Astrocyte (in vitro differentiated cells and primary cell): ENCODE measurements around the gene H2BK1. TPM values are rescaled to one million over a fixed set of nuclear protein-coding genes. Genes with fewer than 3 reads are reported as not detected.

Source experiments
- DNase-seq: peaks from one replicate; pipeline ENCODE4 v3.0.0-alpha.2; 2010; ENCODE audit warnings: low read depth
- FAIRE-seq: peaks from 2 replicates; lab custom pipeline; 2011; peaks lifted over from hg19 to GRCh38; lab: Jason Lieb, UNC
- H2AFZ ChIP-seq: 2 replicates; pipeline ENCODE4 v1.6.0; 2012; ENCODE audit warnings: low read depth, low read length, inconsistent platforms
- H3K27ac ChIP-seq: 2 replicates; pipeline ENCODE4 v1.5.1; 2011; ENCODE audit warnings: low read depth, low read length, inconsistent platforms
- H3K27me3 ChIP-seq: 2 replicates; pipeline ENCODE4 v1.6.0; 2011; ENCODE audit warnings: low read length, inconsistent platforms; ENCODE audit not compliant: insufficient read depth
- H3K36me3 ChIP-seq: 2 replicates; pipeline ENCODE4 v1.5.1; 2011; ENCODE audit warnings: low read length, inconsistent platforms; ENCODE audit not compliant: insufficient read depth
- H3K4me1 ChIP-seq: 2 replicates; pipeline ENCODE4 v1.5.1; 2011; ENCODE audit warnings: low read length, inconsistent platforms; ENCODE audit not compliant: insufficient read depth
- H3K4me2 ChIP-seq: 2 replicates; pipeline ENCODE4 v1.6.0; 2012; ENCODE audit warnings: low read length, inconsistent platforms
- H3K4me3 ChIP-seq: 2 replicates; pipeline ENCODE4 v1.5.1; 2011; ENCODE audit warnings: low read depth, mild to moderate bottlenecking, low read length, inconsistent platforms; ENCODE audit not compliant: insufficient read depth
- H3K79me2 ChIP-seq: 2 replicates; pipeline ENCODE4 v1.6.0; 2012; ENCODE audit warnings: mild to moderate bottlenecking, low read length, inconsistent platforms; ENCODE audit not compliant: insufficient read depth
- H3K9ac ChIP-seq: 2 replicates; pipeline ENCODE4 v1.6.0; 2012; ENCODE audit warnings: mild to moderate bottlenecking, low read length, inconsistent platforms
- H3K9me3 ChIP-seq: 2 replicates; pipeline ENCODE4 v1.5.1; 2012; ENCODE audit warnings: low read depth, mild to moderate bottlenecking, low read length, inconsistent platforms; ENCODE audit not compliant: insufficient read depth
- H4K20me1 ChIP-seq: 2 replicates; pipeline ENCODE4 v1.6.0; 2012; ENCODE audit warnings: low read length, inconsistent platforms; ENCODE audit not compliant: insufficient read depth
- H3K27ac Mint-ChIP-seq: one replicate; pipeline ENCODE4 v1.8.0; 2021; ENCODE audit warnings: mild to moderate bottlenecking, mixed read lengths; ENCODE audit not compliant: unreplicated experiment
- H3K27me3 Mint-ChIP-seq: one replicate; pipeline ENCODE4 v1.8.0; 2021; ENCODE audit warnings: low read depth, mixed read lengths; ENCODE audit not compliant: unreplicated experiment
- H3K36me3 Mint-ChIP-seq: one replicate; pipeline ENCODE4 v1.8.0; 2021; ENCODE audit warnings: low read depth, mixed read lengths; ENCODE audit not compliant: unreplicated experiment
- H3K4me1 Mint-ChIP-seq: one replicate; pipeline ENCODE4 v1.8.0; 2021; ENCODE audit warnings: low read depth, mixed read lengths; ENCODE audit not compliant: unreplicated experiment
- H3K4me3 Mint-ChIP-seq: one replicate; pipeline ENCODE4 v1.8.0; 2021; ENCODE audit warnings: mild to moderate bottlenecking, moderate library complexity, mixed read lengths; ENCODE audit not compliant: unreplicated experiment
- H3K9me3 Mint-ChIP-seq: one replicate; pipeline ENCODE4 v1.8.0; 2021; ENCODE audit warnings: mild to moderate bottlenecking, mixed read lengths; ENCODE audit not compliant: unreplicated experiment
- CTCF ChIP-seq: IDR thresholded peaks from 2 replicates; pipeline ENCODE4 v1.5.1; 2011; ENCODE audit warnings: low read depth, mild to moderate bottlenecking, inconsistent platforms, low read length, moderate library complexity; ENCODE audit not compliant: insufficient read depth
- EZH2 ChIP-seq: IDR thresholded peaks from 2 replicates; pipeline ENCODE4 v1.6.1; 2012; ENCODE audit warnings: mild to moderate bottlenecking, low read length, inconsistent platforms; ENCODE audit not compliant: insufficient read depth
- total RNA-seq: library from RNA; stranded (reverse); gene quantifications from 2 replicates; pipeline ENCODE4 v1.2.1, GENCODE V29; 2021

H2BK1 gene
- total RNA-seq, 1 donor from 2014 or later, result not detected

- Mint-ChIP-seq H3K36me3 (peaks cover 5% of the 10 kb centered on the region), H3K4me1 (no peaks in the 10 kb centered on the region), H3K27ac (no peak overlapping the region), H3K27me3 (peaks cover 53% of the 10 kb centered on the region), H3K9me3 (no peaks in the 10 kb centered on the region), H3K4me3 (no peak overlapping the region)
- no peak overlapping the region for H2AFZ ChIP-seq
- no peak overlapping the region for H3K27ac ChIP-seq
- no peaks in the 10 kb centered on the region for H3K4me1 ChIP-seq
- H4K20me1 ChIP-seq, result peaks cover 6% of the 10 kb centered on the region
- H3K9me3 ChIP-seq, result no peaks in the 10 kb centered on the region
- H3K27me3 ChIP-seq, result peaks cover 12% of the 10 kb centered on the region
- DNase-seq (no peak), FAIRE-seq (no peak)
- no peak for TF ChIP-seq EZH2
- TF ChIP-seq CTCF, result no peak
- H3K4me2 ChIP-seq, result no peak overlapping the region
- no peaks in the 10 kb centered on the region for H3K79me2 ChIP-seq
- no peak overlapping the region for H3K9ac ChIP-seq
- H3K36me3 ChIP-seq, result peaks cover 2% of the 10 kb centered on the region
- H3K4me3 ChIP-seq, result no peak overlapping the region
Measured at GRCh38 chr7:151206914-151207313, 3.4 kb downstream of the H2BK1 start.

- TF ChIP-seq CTCF (no peak), EZH2 (no peak)
- no peak for FAIRE-seq
- DNase-seq, result no peak
- H3K9ac ChIP-seq, result no peak overlapping the region
- H3K4me1 Mint-ChIP-seq, result no peaks in the 10 kb centered on the region
- H3K27me3 Mint-ChIP-seq, result peaks cover 62% of the 10 kb centered on the region
- no peak overlapping the region for H3K27ac Mint-ChIP-seq
- H3K27ac ChIP-seq, result no peak overlapping the region
- peaks cover 3% of the 10 kb centered on the region for H3K9me3 Mint-ChIP-seq
- H3K9me3 ChIP-seq, result no peaks in the 10 kb centered on the region
- H3K4me3 ChIP-seq, result no peak overlapping the region
- peaks cover 2% of the 10 kb centered on the region for H4K20me1 ChIP-seq
- no peaks in the 10 kb centered on the region for H3K4me1 ChIP-seq
- no peak overlapping the region for H2AFZ ChIP-seq
- H3K27me3 ChIP-seq, result peaks cover 18% of the 10 kb centered on the region
- peaks cover 1% of the 10 kb centered on the region for H3K36me3 Mint-ChIP-seq
- no peak overlapping the region for H3K4me2 ChIP-seq
- no peak overlapping the region for H3K4me3 Mint-ChIP-seq
- no peaks in the 10 kb centered on the region for H3K36me3 ChIP-seq
- no peaks in the 10 kb centered on the region for H3K79me2 ChIP-seq
Measured at GRCh38 chr7:151205730-151206129, 4.6 kb downstream of the H2BK1 start.

- Histone ChIP-seq H4K20me1 (no peaks in the 10 kb centered on the region), H3K9me3 (no peaks in the 10 kb centered on the region), H3K79me2 (no peaks in the 10 kb centered on the region), H3K4me3 (no peak overlapping the region), H3K36me3 (no peaks in the 10 kb centered on the region), H3K9ac (no peak overlapping the region), H3K4me1 (no peaks in the 10 kb centered on the region), H2AFZ (no peak overlapping the region), H3K27ac (no peak overlapping the region), H3K27me3 (peaks cover 18% of the 10 kb centered on the region), H3K4me2 (no peak overlapping the region)
- DNase-seq (no peak), FAIRE-seq (no peak)
- H3K4me1 Mint-ChIP-seq, result no peaks in the 10 kb centered on the region
- H3K4me3 Mint-ChIP-seq, result no peak overlapping the region
- H3K27me3 Mint-ChIP-seq, result peaks cover 62% of the 10 kb centered on the region
- H3K36me3 Mint-ChIP-seq, result no peaks in the 10 kb centered on the region
- H3K27ac Mint-ChIP-seq, result no peak overlapping the region
- TF ChIP-seq CTCF (no peak), EZH2 (no peak)
- H3K9me3 Mint-ChIP-seq, result peaks cover 3% of the 10 kb centered on the region
Measured at GRCh38 chr7:151204383-151205032, 5.8 kb downstream of the H2BK1 start.
